Erythroblast (primary cell): Measurements from ENCODE around the gene MCM6.

Source experiments
- GATA1 ChIP-seq: IDR thresholded peaks from 2 replicates; pipeline ENCODE4 v1.6.1; 2011; ENCODE audit warnings: low read depth, mild to moderate bottlenecking, control low read depth, low read length, moderate library complexity
- POLR2A ChIP-seq: IDR thresholded peaks from 2 replicates; pipeline ENCODE4 v1.6.1; 2011; ENCODE audit warnings: mild to moderate bottlenecking, low read length

- TF ChIP-seq POLR2A (no peak), GATA1 (no peak)
Measured at GRCh38 chr2:135798762-135799161, 77.5 kb downstream of the MCM6 start.
